Measurements from ENCODE around the gene BACH1. TPM values are rescaled to one million over a fixed set of nuclear protein-coding genes. Genes with fewer than 3 reads are reported as not detected.

BACH1 gene
- total and polyA plus RNA-seq, 2 donors (not counting 1 experiment from before 2014, with no cell fraction given): 10.1 to 221 TPM

GRCh38 chr21:29300807-29301138, 2.1 kb downstream of the BACH1 start:
- H3K4me1 Mint-ChIP-seq: peaks cover 65% of the 10 kb centered on the region
- Histone ChIP-seq H3K9me3 (ENCODE audit: control extremely low read depth in 1 of 3, control insufficient read depth in 2 of 3, insufficient read depth in 1 of 3, low read length in 2 of 3) (peaks cover 0 to 8% (median 0%) of the 10 kb centered on the region in 3 donors), H3K36me3 (replicated peaks in 1 of 2; ENCODE audit: control extremely low read depth in 1 of 2, control insufficient read depth in 1 of 2, extremely low read depth in 1 of 2, insufficient read depth in 2 of 2, low read length in 1 of 2) (no peaks in the 10 kb centered on the region), H3K9ac (ENCODE audit: low read length) (peak overlapping the region; percentile 86), H3K27ac (ENCODE audit: low read length in 2 of 2) (peak overlapping the region; percentile 87 to 89), H4K20me1 (ENCODE audit: control insufficient read depth, insufficient read depth, low read length, poor library complexity, severe bottlenecking) (peaks cover 8% of the 10 kb centered on the region), H3K4me3 (ENCODE audit: control extremely low read depth in 1 of 5, extremely low read depth in 1 of 5, insufficient read depth in 1 of 5, low read depth in 2 of 5, low read length in 4 of 5) (peak overlapping the region; percentile 21 to 99 (median 70)), H3K4me1 (ENCODE audit: control insufficient read depth in 2 of 2, insufficient read depth in 2 of 2, low read length in 2 of 2) (peaks cover 54 to 60% of the 10 kb centered on the region in 2 donors), H3K79me2 (ENCODE audit: control insufficient read depth, insufficient read depth, low read length) (peaks cover 66% of the 10 kb centered on the region), H3K4me2 (replicated peaks; ENCODE audit: low read depth, low read length, poor library complexity, severe bottlenecking) (peak overlapping the region; percentile 87), H3K27me3 (replicated peaks in 1 of 4; ENCODE audit: control extremely low read depth in 1 of 4, control insufficient read depth in 3 of 4, insufficient read depth in 4 of 4, low read length in 3 of 4) (no peaks in the 10 kb centered on the region), H2AFZ (ENCODE audit: insufficient read depth, low read depth, low read length, poor library complexity, severe bottlenecking) (no peak overlapping the region)
- intact Hi-C loops (cut with micrococcal nuclease): loop anchor here (1.0 to 10.0 kb wide), 10 partner anchors 8 to 416 kb away; partner anchors contain the start of genes CCT8, LTN1 and USP16
- POLR2A ChIA-PET: interaction anchor here (1.0 to 1.7 kb wide), 8 partner anchors 14 to 308 kb away, joined by 3 to 7 read pairs (median 4); partner anchors contain the start of genes LTN1 and USP16
- TF ChIP-seq EZH2 (IDR thresholded peaks at IDR 0.05; ENCODE audit: borderline replicate concordance, insufficient read depth, low read depth, low read length, poor library complexity, severe bottlenecking) (no peak), CTCF (IDR thresholded peaks at IDR 0.05) (no peak)
- 37% methylated on average over 3 of the region's 3 CpGs for WGBS (ENCODE audit: insufficient coverage)
- H3K9me3 Mint-ChIP-seq (ENCODE audit: insufficient read depth): peaks cover 2% of the 10 kb centered on the region
- ATAC-seq (ENCODE audit: low read depth) (no peak), DNase-seq (no peak)
- peak overlapping the region; percentile 97 for H3K4me3 Mint-ChIP-seq
- no peaks in the 10 kb centered on the region for H3K27me3 Mint-ChIP-seq
- CTCF ChIA-PET: interaction anchor here (0.6 to 4.9 kb wide), 20 partner anchors 9 to 227 kb away, joined by 3 to 37 read pairs (median 6); partner anchors contain the start of gene CCT8
- peak overlapping the region; percentile 97 for H3K27ac Mint-ChIP-seq

- intact Hi-C loops (cut with micrococcal nuclease): loop anchor here (2.0 to 10.0 kb wide), 5 partner anchors 17 to 417 kb away; partner anchors contain the start of gene LTN1
- peaks cover 0 to 6% (median 0%) of the 10 kb centered on the region in 3 donors for H3K9me3 ChIP-seq (ENCODE audit: control extremely low read depth in 1 of 3, control insufficient read depth in 2 of 3, insufficient read depth in 1 of 3, low read length in 2 of 3)
- WGBS (ENCODE audit: insufficient coverage): 60% methylated on average over 1 of the region's 6 CpGs
- H3K27ac ChIP-seq (ENCODE audit: low read length in 2 of 2): peak overlapping the region in 1 of 2 donors; percentile 35
- no peak for TF ChIP-seq CTCF (IDR thresholded peaks at IDR 0.05)
- no peak for TF ChIP-seq EZH2 (IDR thresholded peaks at IDR 0.05; ENCODE audit: borderline replicate concordance, insufficient read depth, low read depth, low read length, poor library complexity, severe bottlenecking)
- H3K9ac ChIP-seq (ENCODE audit: low read length): peak overlapping the region; percentile 86
- no peaks in the 10 kb centered on the region for H3K27me3 ChIP-seq (replicated peaks in 1 of 4; ENCODE audit: control extremely low read depth in 1 of 4, control insufficient read depth in 3 of 4, insufficient read depth in 4 of 4, low read length in 3 of 4)
- H3K79me2 ChIP-seq (ENCODE audit: control insufficient read depth, insufficient read depth, low read length): peaks cover 75% of the 10 kb centered on the region
- Mint-ChIP-seq H3K4me3 (peak overlapping the region; percentile 82), H3K9me3 (ENCODE audit: insufficient read depth) (peaks cover 2% of the 10 kb centered on the region), H3K27ac (peak overlapping the region; percentile 47), H3K4me1 (peaks cover 68% of the 10 kb centered on the region), H3K27me3 (no peaks in the 10 kb centered on the region)
- H2AFZ ChIP-seq (ENCODE audit: insufficient read depth, low read depth, low read length, poor library complexity, severe bottlenecking): no peak overlapping the region
- H4K20me1 ChIP-seq (ENCODE audit: control insufficient read depth, insufficient read depth, low read length, poor library complexity, severe bottlenecking): peaks cover 12% of the 10 kb centered on the region
- CTCF ChIA-PET: interaction anchor here (0.6 to 4.9 kb wide), 9 partner anchors 8 to 208 kb away, joined by 3 to 37 read pairs (median 4); no protein-coding TSS in a partner anchor
- ATAC-seq (ENCODE audit: low read depth) (no peak), DNase-seq (no peak)
- no peaks in the 10 kb centered on the region for H3K36me3 ChIP-seq (replicated peaks in 1 of 2; ENCODE audit: control extremely low read depth in 1 of 2, control insufficient read depth in 1 of 2, extremely low read depth in 1 of 2, insufficient read depth in 2 of 2, low read length in 1 of 2)
- H3K4me3 ChIP-seq (ENCODE audit: control extremely low read depth in 1 of 5, extremely low read depth in 1 of 5, insufficient read depth in 1 of 5, low read depth in 2 of 5, low read length in 4 of 5): no peak overlapping the region
- peaks cover 62 to 68% of the 10 kb centered on the region in 2 donors for H3K4me1 ChIP-seq (ENCODE audit: control insufficient read depth in 2 of 2, insufficient read depth in 2 of 2, low read length in 2 of 2)
- POLR2A ChIA-PET: interaction anchor here (1.6 kb wide), 1 partner anchor 225 kb away, joined by 5 read pairs; no protein-coding TSS in a partner anchor
- peak overlapping the region; percentile 87 for H3K4me2 ChIP-seq (replicated peaks; ENCODE audit: low read depth, low read length, poor library complexity, severe bottlenecking)
Measured at GRCh38 chr21:29301691-29302090, 3.0 kb downstream of the BACH1 start.

Measured in B cell (primary cell).